ENCODE data around the gene SLC35G6. TPM values are rescaled to one million over a fixed set of nuclear protein-coding genes. Genes with fewer than 3 reads are reported as not detected.

Gene SLC35G6
- total and polyA plus RNA-seq, 2 of the 13 experiments (the other 11 are each of a cell fraction or from before 2014, with no cell fraction given), result 0.07 TPM; not detected in 1

- TF ChIP-seq SNAPC4 (CRISPR knock-in tag; IDR thresholded peaks at IDR 0.05), result peak; percentile 33; the same call in 1 of the 2 replicates
- TF ChIP-seq REPIN1 (CRISPR knock-in tag; IDR thresholded peaks at IDR 0.05; ENCODE audit: borderline replicate concordance, low read depth), result no peak
- TF ChIP-seq HOXA7 (CRISPR knock-in tag; IDR thresholded peaks at IDR 0.05), result no peak
- TF ChIP-seq NFAT5 (CRISPR knock-in tag; IDR thresholded peaks at IDR 0.05), result peak; percentile 92; the same call in 1 of the 2 replicates
- peak; percentile 92 for TF ChIP-seq KDM3A (CRISPR knock-in tag; IDR thresholded peaks at IDR 0.05; ENCODE audit: low read depth)
- TF ChIP-seq, protein P1, sequence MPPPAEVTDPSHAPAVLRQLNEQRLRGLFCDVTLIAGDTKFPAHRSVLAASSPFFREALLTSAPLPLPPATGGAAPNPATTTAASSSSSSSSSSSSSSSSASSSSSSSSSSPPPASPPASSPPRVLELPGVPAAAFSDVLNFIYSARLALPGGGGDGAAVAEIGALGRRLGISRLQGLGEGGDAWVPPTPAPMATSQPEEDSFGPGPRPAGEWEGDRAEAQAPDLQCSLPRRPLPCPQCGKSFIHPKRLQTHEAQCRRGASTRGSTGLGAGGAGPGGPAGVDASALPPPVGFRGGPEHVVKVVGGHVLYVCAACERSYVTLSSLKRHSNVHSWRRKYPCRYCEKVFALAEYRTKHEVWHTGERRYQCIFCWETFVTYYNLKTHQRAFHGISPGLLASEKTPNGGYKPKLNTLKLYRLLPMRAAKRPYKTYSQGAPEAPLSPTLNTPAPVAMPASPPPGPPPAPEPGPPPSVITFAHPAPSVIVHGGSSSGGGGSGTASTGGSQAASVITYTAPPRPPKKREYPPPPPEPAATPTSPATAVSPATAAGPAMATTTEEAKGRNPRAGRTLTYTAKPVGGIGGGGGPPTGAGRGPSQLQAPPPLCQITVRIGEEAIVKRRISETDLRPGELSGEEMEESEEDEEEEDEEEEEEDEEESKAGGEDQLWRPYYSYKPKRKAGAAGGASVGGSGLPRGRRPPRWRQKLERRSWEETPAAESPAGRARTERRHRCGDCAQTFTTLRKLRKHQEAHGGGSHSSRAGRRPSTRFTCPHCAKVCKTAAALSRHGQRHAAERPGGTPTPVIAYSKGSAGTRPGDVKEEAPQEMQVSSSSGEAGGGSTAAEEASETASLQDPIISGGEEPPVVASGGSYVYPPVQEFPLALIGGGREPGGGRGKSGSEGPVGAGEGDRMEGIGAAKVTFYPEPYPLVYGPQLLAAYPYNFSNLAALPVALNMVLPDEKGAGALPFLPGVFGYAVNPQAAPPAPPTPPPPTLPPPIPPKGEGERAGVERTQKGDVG (CRISPR knock-in tag; IDR thresholded peaks at IDR 0.05; ENCODE audit: borderline replicate concordance), result no peak
- peak; percentile 91; the same call in 1 of the 2 replicates for TF ChIP-seq ZSCAN20 (CRISPR knock-in tag; IDR thresholded peaks at IDR 0.05; ENCODE audit: borderline replicate concordance)
- peak; percentile 20 for TF ChIP-seq MXD4 (CRISPR knock-in tag; IDR thresholded peaks at IDR 0.05)
- no peak for TF ChIP-seq KLF13 (CRISPR knock-in tag; IDR thresholded peaks at IDR 0.05)
- TF ChIP-seq ZNF337 (CRISPR knock-in tag; IDR thresholded peaks at IDR 0.05; ENCODE audit: borderline replicate concordance, low read depth), result no peak
- TF ChIP-seq, protein P2, sequence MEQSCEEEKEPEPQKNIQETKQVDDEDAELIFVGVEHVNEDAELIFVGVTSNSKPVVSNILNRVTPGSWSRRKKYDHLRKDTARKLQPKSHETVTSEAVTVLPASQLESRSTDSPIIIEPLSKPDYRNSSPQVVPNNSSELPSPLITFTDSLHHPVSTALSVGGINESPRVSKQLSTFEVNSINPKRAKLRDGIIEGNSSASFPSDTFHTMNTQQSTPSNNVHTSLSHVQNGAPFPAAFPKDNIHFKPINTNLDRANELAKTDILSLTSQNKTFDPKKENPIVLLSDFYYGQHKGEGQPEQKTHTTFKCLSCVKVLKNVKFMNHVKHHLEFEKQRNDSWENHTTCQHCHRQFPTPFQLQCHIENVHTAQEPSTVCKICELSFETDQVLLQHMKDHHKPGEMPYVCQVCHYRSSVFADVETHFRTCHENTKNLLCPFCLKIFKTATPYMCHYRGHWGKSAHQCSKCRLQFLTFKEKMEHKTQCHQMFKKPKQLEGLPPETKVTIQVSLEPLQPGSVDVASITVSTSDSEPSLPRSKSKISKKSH (CRISPR knock-in tag; IDR thresholded peaks at IDR 0.05; ENCODE audit: borderline replicate concordance), result peak; percentile 58
Measured at GRCh38 chr17:7484067-7484918, 3.0 kb downstream of the SLC35G6 start, which contains the start of gene POLR2A (continued).

Measured in HepG2 (cell line).